HG02588 (cell line): Measurements from ENCODE around the gene MFGE8.

Experiments
- ATAC-seq: cut with Tn5 transposase; IDR thresholded peaks from one replicate; pipeline ENCODE4 v1.9.1; 2021; ENCODE audit warnings: mild to moderate bottlenecking, moderate library complexity; ENCODE audit not compliant: unreplicated experiment

The MFGE8 gene

DNA sequence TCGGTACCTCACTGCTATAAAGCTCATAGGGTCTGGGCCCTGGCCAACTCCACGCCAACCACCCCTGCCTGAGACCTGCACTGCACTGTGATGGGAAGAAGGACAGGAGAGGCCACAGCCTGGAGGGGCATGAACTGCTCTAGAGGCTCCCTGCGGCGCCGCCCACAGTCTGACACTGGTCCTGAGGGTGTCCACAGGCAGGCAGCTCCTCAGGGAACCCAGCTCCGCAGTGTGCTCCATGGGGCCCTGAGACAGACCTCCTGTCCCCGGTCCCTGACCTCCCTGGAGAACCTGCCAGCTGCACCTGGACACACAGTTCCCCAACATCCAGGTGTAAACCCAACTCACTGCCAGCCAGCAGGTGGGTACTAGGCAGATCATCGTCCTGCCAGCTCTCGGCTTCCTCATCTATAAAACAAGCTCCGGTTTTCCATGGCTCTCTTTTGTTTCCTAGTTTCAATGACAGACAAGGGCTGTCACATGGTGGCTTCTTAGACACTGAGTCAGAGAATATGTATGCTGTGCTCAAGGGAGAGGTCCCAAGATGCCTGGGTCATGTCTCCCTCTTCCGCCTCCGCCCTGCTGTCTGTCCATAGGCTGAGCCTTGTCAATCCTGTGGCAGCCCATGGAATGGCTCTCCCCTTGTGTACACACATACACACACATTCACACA is 12.7 kb downstream of the MFGE8 start:
- no peak for ATAC-seq

DNA sequence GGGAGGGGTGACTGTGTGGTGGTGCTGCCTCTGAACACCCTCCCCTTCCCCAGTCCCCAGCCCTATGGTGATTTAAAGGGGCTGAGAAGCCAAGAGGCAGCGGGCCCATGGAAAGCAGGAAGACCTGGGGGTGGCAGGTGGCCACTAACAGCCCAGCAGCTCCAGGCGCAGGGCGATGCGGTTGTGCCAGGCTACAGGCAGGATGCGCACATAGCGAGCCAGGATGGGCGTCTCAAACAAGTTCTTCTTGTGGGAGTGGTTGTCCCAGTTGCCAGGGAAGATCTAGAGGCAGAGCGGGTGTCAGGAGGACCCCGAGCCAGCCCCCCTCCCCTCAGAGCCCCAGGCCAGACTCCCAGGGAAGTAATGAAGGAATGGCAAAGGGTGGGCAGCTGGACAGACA is 13.9 kb downstream of the MFGE8 start:
- no peak for ATAC-seq

DNA sequence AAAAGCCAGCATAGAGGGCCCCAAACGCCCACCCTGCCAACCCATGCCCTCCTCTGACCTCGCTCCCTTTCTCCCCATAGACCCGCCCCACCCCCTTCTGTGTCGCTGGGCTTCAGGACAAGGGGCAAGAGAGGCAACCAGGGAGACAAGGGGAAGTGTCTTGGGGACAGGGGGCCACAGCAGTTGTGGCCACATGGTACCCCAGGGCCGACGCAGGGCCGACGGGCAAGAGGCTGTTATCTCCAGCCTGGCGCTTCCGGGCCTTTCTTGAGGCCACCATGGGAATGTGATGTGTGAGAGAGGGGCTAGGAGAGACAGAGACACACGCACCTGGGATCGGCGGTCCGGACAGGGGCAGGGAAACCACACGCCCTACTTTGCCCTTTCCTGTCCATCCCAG is 14.4 kb downstream of the MFGE8 start:
- no peak for ATAC-seq

- no peak for ATAC-seq
Observed at GRCh38 chr15:88897456-88898194, 15.6 kb downstream of the MFGE8 start.

DNA sequence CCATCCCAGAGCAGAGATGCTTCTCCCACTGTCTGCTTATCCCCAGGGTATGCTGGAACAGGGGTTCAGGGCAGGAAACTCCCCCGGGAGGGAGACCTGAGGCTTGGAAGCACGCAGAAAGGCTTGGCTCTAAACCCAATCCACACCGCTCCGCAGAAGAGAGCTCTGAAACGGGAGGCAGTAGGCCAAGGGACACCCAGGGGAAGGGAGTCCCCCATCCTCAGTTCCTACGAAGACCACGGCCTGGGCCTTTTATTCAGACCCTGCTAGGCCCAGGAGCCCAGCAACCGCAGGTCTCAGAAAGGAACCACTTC is 16.1 kb downstream of the MFGE8 start:
- no peak for ATAC-seq

GRCh38 chr15:88896333-88897033 is 16.7 kb downstream of the MFGE8 start:
- no peak for ATAC-seq

- no peak for ATAC-seq
Observed at GRCh38 chr15:88894819-88895767, 18.1 kb downstream of the MFGE8 start, which contains the start of gene HAPLN3. Gene HAPLN3, minus strand, starts transcription at chr15:88895544. Its CDS starts 8,246 bp downstream, at chr15:88887298.

GRCh38 chr15:88894348-88894818 is 18.8 kb downstream of the MFGE8 start:
- ATAC-seq: no peak

GRCh38 chr15:88891540-88892254 is 21.5 kb downstream of the MFGE8 start:
- no peak for ATAC-seq

- ATAC-seq: no peak
Observed at GRCh38 chr15:88890495-88890894, 22.7 kb downstream of the MFGE8 start.

- ATAC-seq: no peak
Observed at GRCh38 chr15:88888719-88889118, 24.5 kb downstream of the MFGE8 start.

- no peak for ATAC-seq
Observed at GRCh38 chr15:88887068-88887580, 26.1 kb downstream of the MFGE8 start.

DNA sequence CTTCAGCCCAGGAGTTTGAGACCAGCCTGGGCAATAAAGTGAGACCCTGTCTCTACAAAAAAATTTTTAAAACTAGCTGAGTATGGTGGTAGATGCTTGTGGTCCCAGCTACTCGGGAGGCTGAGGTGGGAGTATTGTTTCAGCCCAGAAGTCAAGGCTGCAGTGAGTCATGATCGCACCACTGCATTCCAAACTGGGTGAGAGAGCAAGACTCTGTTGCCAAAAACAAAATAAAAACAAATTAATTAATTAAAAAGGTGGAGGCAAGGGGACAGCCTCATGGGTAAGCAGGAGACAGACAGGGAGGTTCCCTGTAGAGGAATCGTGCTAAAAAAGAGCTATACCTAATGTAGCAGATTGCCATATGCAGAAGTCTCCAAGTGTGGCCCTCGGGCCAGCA is 30.4 kb downstream of the MFGE8 start:
- no peak for ATAC-seq

DNA sequence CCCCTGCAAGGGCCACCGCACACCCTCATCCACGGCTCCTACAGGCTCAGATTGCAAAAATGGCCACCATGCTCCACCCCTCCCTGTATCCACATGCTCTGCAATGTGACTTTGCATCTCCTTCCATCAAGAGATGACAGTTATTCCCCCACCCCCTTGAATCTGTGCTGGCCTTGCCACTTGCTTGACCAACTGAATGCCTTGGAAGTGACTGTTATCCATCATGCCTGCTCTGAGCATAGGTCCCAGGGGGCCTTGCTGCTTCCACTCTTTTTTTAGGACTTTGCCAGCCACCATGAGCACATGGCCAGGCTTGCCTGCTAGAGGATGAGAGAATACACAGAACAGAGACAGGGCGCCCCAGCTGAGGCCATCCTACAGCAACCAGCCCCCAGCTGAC is 31.4 kb downstream of the MFGE8 start:
- no peak for ATAC-seq

- no peak for ATAC-seq
Observed at GRCh38 chr15:88880944-88881740, 32.0 kb downstream of the MFGE8 start.

DNA sequence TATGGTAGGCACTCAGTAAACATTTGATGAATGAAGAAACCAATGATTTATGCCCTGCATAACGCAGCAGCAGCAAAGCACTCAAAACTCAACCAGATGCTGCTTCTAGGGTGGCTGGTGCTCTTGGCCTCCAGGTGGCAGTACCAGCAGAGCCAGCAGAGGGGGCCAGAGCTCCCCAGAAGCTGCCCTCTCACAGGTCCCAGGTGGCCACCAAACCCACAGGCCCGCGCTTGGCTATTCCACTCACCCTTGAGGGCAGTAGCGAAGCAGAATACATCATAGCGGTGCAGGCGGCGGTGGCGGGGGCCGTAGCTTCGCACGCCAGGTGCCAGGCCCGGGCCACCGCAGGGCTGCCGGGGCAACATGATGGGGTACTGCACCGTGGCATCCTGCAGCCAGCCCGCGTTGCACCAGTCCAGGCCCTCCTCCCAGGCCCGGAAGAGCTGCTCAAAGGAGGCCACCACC is 34.4 kb downstream of the MFGE8 start:
- no peak for ATAC-seq

- no peak for ATAC-seq
Observed at GRCh38 chr15:88877906-88878305, 35.3 kb downstream of the MFGE8 start.

- ATAC-seq: no peak
Observed at GRCh38 chr15:88877415-88877814, 35.8 kb downstream of the MFGE8 start.

- no peak for ATAC-seq
Observed at GRCh38 chr15:88876573-88876972, 36.6 kb downstream of the MFGE8 start.
